Endothelial cell of umbilical vein (primary cell): ENCODE results near the gene SSH2. TPM values are rescaled to one million over a fixed set of nuclear protein-coding genes. Genes with fewer than 3 reads are reported as not detected.

ENCODE experiments used
- BruUV-seq: library from RNA; stranded (reverse); fragments of 400-500 nt; replicated peaks from 2 replicates; lab custom pipeline; 2021; lab: Mats Ljungman, UMichigan
- CTCF ChIA-PET: fragments of 300-600, 350-600 bp; sonication (Branson Sonifier 250); formaldehyde crosslinking; loops from one replicate; lab custom pipeline; 2021; ENCODE audit warnings: antibody characterized with exemption, inconsistent platforms; lab: Charles Lee
- POLR2A ChIA-PET: fragments of 300-600, 350-600 bp; sonication (Branson Sonifier 250); formaldehyde crosslinking; loops from one replicate; lab custom pipeline; 2021; ENCODE audit warnings: antibody characterized with exemption, inconsistent platforms; lab: Charles Lee
- DNase-seq: peaks from one replicate; pipeline ENCODE4 v3.0.0-alpha.2; 2011; ENCODE audit warnings: low read depth, low spot score
- FAIRE-seq: peaks from 2 replicates; lab custom pipeline; 2011; peaks lifted over from hg19 to GRCh38; lab: Jason Lieb, UNC
- H2AFZ ChIP-seq: 2 replicates; pipeline ENCODE4 v1.6.0; 2012; ENCODE audit warnings: low read depth, low read length, control low read depth, inconsistent platforms
- H3K27ac ChIP-seq: 2 replicates; pipeline ENCODE4 v1.5.1; 2011; ENCODE audit warnings: low read depth, mild to moderate bottlenecking, control low read depth, low read length, moderate library complexity; ENCODE audit not compliant: insufficient read depth
- H3K27me3 ChIP-seq, 2 experiments: 2 replicates each; pipeline versions ENCODE4 v1.6.0 to v1.6.1; 2011; ENCODE audit warnings: low read length in 2 of 2, mixed read lengths in 1 of 2; ENCODE audit not compliant: control insufficient read depth in 2 of 2, insufficient read depth in 2 of 2
- H3K36me3 ChIP-seq, 2 experiments: 2 replicates in 1 of 2; 3 replicates in 1 of 2; pipeline ENCODE4 v1.5.1; 2011; ENCODE audit warnings: low read length in 2 of 2, mild to moderate bottlenecking in 1 of 2, moderate library complexity in 1 of 2; ENCODE audit not compliant: control insufficient read depth in 2 of 2, insufficient read depth in 2 of 2; ENCODE audit errors: extremely low read depth in 1 of 2
- H3K4me1 ChIP-seq: 3 replicates; pipeline ENCODE4 v1.5.1; 2011; ENCODE audit warnings: mild to moderate bottlenecking, low read length; ENCODE audit not compliant: control insufficient read depth, insufficient read depth; ENCODE audit errors: extremely low read depth
- H3K4me2 ChIP-seq: 2 replicates; pipeline ENCODE4 v1.6.1; 2011; ENCODE audit warnings: low read length, control low read depth, mixed read lengths; ENCODE audit not compliant: insufficient read depth
- H3K4me3 ChIP-seq, 3 experiments: fragments of 200-600 bp in 1 of 3; sonication (generic), shearing (Covaris generic) in 1 of 3; replicated peaks in 1 of 3; 2 replicates each; pipeline ENCODE4 v1.5.1; 2011 to 2016; ENCODE audit warnings: control low read depth in 3 of 3, low read length in 3 of 3, mild to moderate bottlenecking in 2 of 3, inconsistent platforms in 1 of 3, low read depth in 1 of 3, moderate library complexity in 1 of 3; ENCODE audit not compliant: insufficient read depth in 1 of 3
- H3K79me2 ChIP-seq: 2 replicates; pipeline ENCODE4 v1.6.0; 2012; ENCODE audit warnings: low read length, inconsistent platforms; ENCODE audit not compliant: control insufficient read depth, insufficient read depth
- H3K9ac ChIP-seq: replicated peaks from 2 replicates; pipeline ENCODE3; 2011; ENCODE audit warnings: low read length, control low read depth; ENCODE audit not compliant: insufficient read depth; ENCODE audit errors: extremely low read depth
- H3K9me1 ChIP-seq: replicated peaks from 3 replicates; pipeline ENCODE4 v1.6.0; 2011; ENCODE audit warnings: mild to moderate bottlenecking, low read length; ENCODE audit not compliant: control insufficient read depth, insufficient read depth; ENCODE audit errors: extremely low read depth
- H3K9me3 ChIP-seq: replicated peaks from 2 replicates; pipeline ENCODE4 v1.5.1; 2012; ENCODE audit warnings: low read length, inconsistent platforms; ENCODE audit not compliant: control insufficient read depth, insufficient read depth
- H4K20me1 ChIP-seq: replicated peaks from 2 replicates; pipeline ENCODE3; 2011; ENCODE audit warnings: mild to moderate bottlenecking, low read length; ENCODE audit not compliant: control insufficient read depth, insufficient read depth; ENCODE audit errors: extremely low read depth
- CTCF ChIP-seq, 2 donors: IDR thresholded peaks; 1 replicate in 1 of 2; 2 replicates in 1 of 2; pipeline ENCODE4 v1.5.1; 2011; ENCODE audit warnings: low read length in 2 of 2, mild to moderate bottlenecking in 2 of 2, moderate library complexity in 2 of 2, control low read depth in 1 of 2, inconsistent platforms in 1 of 2, low read depth in 1 of 2; ENCODE audit not compliant: insufficient read depth in 1 of 2; ENCODE audit errors: extremely low read depth in 1 of 2
- EZH2 ChIP-seq: IDR thresholded peaks from 2 replicates; pipeline ENCODE4 v1.6.1; 2012; ENCODE audit warnings: borderline replicate concordance, low read depth, mild to moderate bottlenecking, moderate library complexity, low read length, inconsistent platforms; ENCODE audit not compliant: severe bottlenecking
- FOS ChIP-seq: IDR thresholded peaks from 2 replicates; pipeline ENCODE4 v1.6.1; 2011; ENCODE audit warnings: mild to moderate bottlenecking, low read length, moderate library complexity, borderline replicate concordance; ENCODE audit not compliant: insufficient read depth
- GATA2 ChIP-seq: IDR thresholded peaks from 2 replicates; pipeline ENCODE4 v1.7.0; 2011; ENCODE audit warnings: low read depth, mild to moderate bottlenecking, moderate library complexity, mixed read lengths, low read length; ENCODE audit not compliant: insufficient read length, insufficient read depth
- JUN ChIP-seq: IDR thresholded peaks from 2 replicates; pipeline ENCODE4 v1.6.1; 2011; ENCODE audit warnings: borderline replicate concordance, low read depth; ENCODE audit not compliant: insufficient read length, insufficient read depth
- MAX ChIP-seq: IDR thresholded peaks from 2 replicates; pipeline ENCODE4 v1.6.1; 2011; ENCODE audit not compliant: insufficient read depth, insufficient read length
- MYC ChIP-seq: IDR thresholded peaks from one replicate; pipeline ENCODE4 v1.6.1; 2011; ENCODE audit warnings: mild to moderate bottlenecking, low read depth, low read length
- POLR2A ChIP-seq: IDR thresholded peaks from 2 replicates; pipeline ENCODE4 v1.6.1; 2012; ENCODE audit warnings: low read depth, mild to moderate bottlenecking, control low read depth, low read length
- POLR2AphosphoS5 ChIP-seq: IDR thresholded peaks from 2 replicates; pipeline ENCODE4 v1.6.1; 2012; ENCODE audit warnings: low read depth, mild to moderate bottlenecking, control low read depth, low read length, moderate library complexity; ENCODE audit not compliant: insufficient read depth
- dilution Hi-C: fragments of 300-500 bp; cut with MboI; formaldehyde crosslinking; loops from one replicate; pipeline ENCODE4 v1.15.0; 2019; ENCODE audit warnings: low sequenced_read_pairs; ENCODE audit not compliant: extremely low pct_ligation_motif_present
- intact Hi-C: fragments of 100-400 bp; cut with micrococcal nuclease; formaldehyde crosslinking; loops from one replicate; pipeline ENCODE4 v1.10.0; 2022
- polyA plus RNA-seq, 4 experiments: library from polyadenylated mRNA; depleted of rRNA in 3 of 4; stranded (reverse) in 3 of 4; unstranded in 1 of 4; fragments of >200 nt; gene quantifications; 2 replicates each; pipeline versions ENCODE4 v1.2.1 to v1.2.3, GENCODE V29; 2011 to 2012; ENCODE audit warnings: missing spikeins in 1 of 4
- total RNA-seq: library from RNA; stranded (reverse); gene quantifications from 2 replicates; pipeline ENCODE4 v1.2.3, GENCODE V29; 2021

SSH2 gene
- total and polyA plus RNA-seq, 2 donors (not counting 3 experiments of a cell fraction or from before 2014, with no cell fraction given), result 24.6 to 60.9 TPM

GRCh38 chr17:29650396-29650795 lies 279.6 kb downstream of the SSH2 start:
- no peaks in the 10 kb centered on the region for H3K27me3 ChIP-seq
- H3K27ac ChIP-seq, result no peak overlapping the region
- no peaks in the 10 kb centered on the region for H3K9me3 ChIP-seq
- no TSS peak for BruUV-seq
- no peak for TF ChIP-seq POLR2A
- dilution Hi-C loops (no loop called here), intact Hi-C loops (no loop called here)
- ChIA-PET POLR2A (no interaction called here), CTCF (no interaction called here)
- no peak overlapping the region for H3K4me3 ChIP-seq
- peaks cover under 1% of the 10 kb centered on the region for H3K4me1 ChIP-seq
- no peak overlapping the region for H3K9ac ChIP-seq
- FAIRE-seq (peak; percentile 18), DNase-seq (no peak)
- peaks cover 1 to 9% of the 10 kb centered on the region in 2 experiments for H3K36me3 ChIP-seq
- no peak overlapping the region for H3K4me2 ChIP-seq
- no peaks in the 10 kb centered on the region for H3K9me1 ChIP-seq
- H3K79me2 ChIP-seq, result no peaks in the 10 kb centered on the region
- H2AFZ ChIP-seq, result no peak overlapping the region
- H4K20me1 ChIP-seq, result no peaks in the 10 kb centered on the region

- Histone ChIP-seq H3K4me1 (peaks cover 4% of the 10 kb centered on the region), H3K4me3 (no peak overlapping the region), H4K20me1 (no peaks in the 10 kb centered on the region), H3K4me2 (no peak overlapping the region), H3K27me3 (no peaks in the 10 kb centered on the region), H3K79me2 (no peaks in the 10 kb centered on the region), H3K9me3 (no peaks in the 10 kb centered on the region), H3K9me1 (no peaks in the 10 kb centered on the region), H3K9ac (no peak overlapping the region), H2AFZ (no peak overlapping the region), H3K27ac (no peak overlapping the region), H3K36me3 (peaks cover 1 to 7% of the 10 kb centered on the region in 2 experiments)
- dilution Hi-C loops, result no loop called here
- DNase-seq, result no peak
- intact Hi-C loops, result no loop called here
- BruUV-seq, result no TSS peak
- TF ChIP-seq CTCF (IDR thresholded peaks at IDR 0.05; ENCODE audit: extremely low read depth in 1 of 2, insufficient read depth in 1 of 2, low read depth in 1 of 2, low read length in 2 of 2) (no peak), GATA2 (no peak), POLR2AphosphoS5 (no peak), POLR2A (no peak), MAX (no peak), MYC (no peak), FOS (no peak), JUN (no peak), EZH2 (no peak)
- ChIA-PET POLR2A (no interaction called here), CTCF (no interaction called here)
- no peak for FAIRE-seq
Observed at GRCh38 chr17:29649359-29649758, 280.7 kb downstream of the SSH2 start.
